Cardiac muscle cell (in vitro differentiated cells and primary cell): ENCODE measurements around the gene ZFYVE28. TPM values are rescaled to one million over a fixed set of nuclear protein-coding genes. Genes with fewer than 3 reads are reported as not detected.

Experiments
- DNase-seq, 2 donors: peaks; one replicate each; pipeline versions ENCODE4 v3.0.0 to v3.0.0-alpha.2; 2010 to 2017; ENCODE audit warnings: low read depth in 1 of 2, low spot score in 1 of 2
- H3K27ac ChIP-seq: fragments of 200-600 bp; sonication (generic); 2 replicates; pipeline ENCODE4 v1.5.1; 2016
- H3K27me3 ChIP-seq: fragments of 200-600 bp; sonication (generic); 2 replicates; pipeline ENCODE4 v1.6.0; 2016; ENCODE audit warnings: control low read depth
- H3K36me3 ChIP-seq: fragments of 200-600 bp; sonication (generic); 2 replicates; pipeline ENCODE4 v1.5.1; 2016; ENCODE audit warnings: control low read depth
- H3K4me1 ChIP-seq: fragments of 200-600 bp; sonication (generic); 2 replicates; pipeline ENCODE4 v1.8.1; 2017; ENCODE audit warnings: low read depth, mild to moderate bottlenecking, mixed run types
- H3K4me3 ChIP-seq: fragments of 200-600 bp; sonication (generic); 2 replicates; pipeline ENCODE4 v1.5.1; 2016; ENCODE audit warnings: mild to moderate bottlenecking
- H3K9me3 ChIP-seq: fragments of 200-600 bp; sonication (generic); 2 replicates; pipeline ENCODE4 v1.5.1; 2017; ENCODE audit warnings: low read depth, mild to moderate bottlenecking, control low read depth
- polyA plus RNA-seq: library from polyadenylated mRNA; unstranded; fragments of >200 nt; fragmentation: Nextera tagmentation; extraction: Ambion mirVana; gene quantifications from 2 replicates; pipeline ENCODE4 v1.2.1, GENCODE V29; 2016
- total RNA-seq: library from RNA; depleted of rRNA; stranded (reverse); fragments of >200 nt; gene quantifications from 2 replicates; pipeline ENCODE4 v1.2.3, GENCODE V29; 2016
- TF ChIP-seq, protein P1 (sequence below): IDR thresholded peaks from 2 replicates; pipeline ENCODE4 v1.5.1; 2012; ENCODE audit warnings: low read depth, mild to moderate bottlenecking, low read length

ZFYVE28 gene
- total and polyA plus RNA-seq, 2 experiments from 2014 or later: 1.3 to 4.0 TPM

DNA sequence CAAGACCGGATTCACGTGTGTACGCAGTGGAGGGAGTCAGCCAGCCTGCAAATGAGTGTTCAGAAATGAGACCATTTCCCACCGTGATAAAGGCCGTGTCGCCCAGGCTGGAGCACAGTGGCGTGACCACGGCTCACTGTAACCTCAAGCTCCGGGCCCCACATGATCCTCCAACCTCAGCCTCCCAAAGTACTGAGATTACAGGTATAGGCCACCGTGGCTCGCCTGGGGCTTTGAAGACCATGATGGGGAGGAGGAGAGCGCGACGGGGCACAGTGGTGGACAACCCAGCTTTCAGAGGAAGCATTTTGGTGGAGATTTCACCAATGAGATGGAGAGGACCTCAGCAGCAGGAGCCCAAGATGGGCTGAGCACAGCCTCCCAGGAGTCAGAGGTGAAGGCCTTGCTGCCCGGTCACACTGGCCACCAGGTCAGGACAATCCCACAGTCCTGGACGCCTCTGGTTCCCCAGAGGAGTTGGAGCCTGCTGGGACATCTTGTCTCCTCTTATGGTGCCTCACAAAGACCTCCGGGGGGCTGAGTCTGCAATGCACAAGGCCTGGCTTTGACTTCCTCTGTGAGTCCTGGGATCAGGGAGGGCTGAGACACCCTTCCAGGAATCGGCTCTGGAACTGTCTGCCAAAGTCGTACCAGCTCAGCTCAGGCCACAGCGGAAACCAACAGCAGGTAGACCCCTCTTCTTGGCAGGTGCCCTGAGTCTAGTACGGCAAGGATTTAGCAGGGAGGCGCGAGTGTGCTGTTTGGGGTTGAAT lies 134.1 kb downstream of the ZFYVE28 start:
- H3K4me3 ChIP-seq: no peak overlapping the region
- H3K9me3 ChIP-seq: no peaks in the 10 kb centered on the region
- TF ChIP-seq, protein P1, sequence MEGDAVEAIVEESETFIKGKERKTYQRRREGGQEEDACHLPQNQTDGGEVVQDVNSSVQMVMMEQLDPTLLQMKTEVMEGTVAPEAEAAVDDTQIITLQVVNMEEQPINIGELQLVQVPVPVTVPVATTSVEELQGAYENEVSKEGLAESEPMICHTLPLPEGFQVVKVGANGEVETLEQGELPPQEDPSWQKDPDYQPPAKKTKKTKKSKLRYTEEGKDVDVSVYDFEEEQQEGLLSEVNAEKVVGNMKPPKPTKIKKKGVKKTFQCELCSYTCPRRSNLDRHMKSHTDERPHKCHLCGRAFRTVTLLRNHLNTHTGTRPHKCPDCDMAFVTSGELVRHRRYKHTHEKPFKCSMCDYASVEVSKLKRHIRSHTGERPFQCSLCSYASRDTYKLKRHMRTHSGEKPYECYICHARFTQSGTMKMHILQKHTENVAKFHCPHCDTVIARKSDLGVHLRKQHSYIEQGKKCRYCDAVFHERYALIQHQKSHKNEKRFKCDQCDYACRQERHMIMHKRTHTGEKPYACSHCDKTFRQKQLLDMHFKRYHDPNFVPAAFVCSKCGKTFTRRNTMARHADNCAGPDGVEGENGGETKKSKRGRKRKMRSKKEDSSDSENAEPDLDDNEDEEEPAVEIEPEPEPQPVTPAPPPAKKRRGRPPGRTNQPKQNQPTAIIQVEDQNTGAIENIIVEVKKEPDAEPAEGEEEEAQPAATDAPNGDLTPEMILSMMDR: no peak
- no peaks in the 10 kb centered on the region for H3K4me1 ChIP-seq
- no peak overlapping the region for H3K27ac ChIP-seq
- DNase-seq: no peak
- H3K36me3 ChIP-seq: no peaks in the 10 kb centered on the region
- H3K27me3 ChIP-seq: no peaks in the 10 kb centered on the region

DNA sequence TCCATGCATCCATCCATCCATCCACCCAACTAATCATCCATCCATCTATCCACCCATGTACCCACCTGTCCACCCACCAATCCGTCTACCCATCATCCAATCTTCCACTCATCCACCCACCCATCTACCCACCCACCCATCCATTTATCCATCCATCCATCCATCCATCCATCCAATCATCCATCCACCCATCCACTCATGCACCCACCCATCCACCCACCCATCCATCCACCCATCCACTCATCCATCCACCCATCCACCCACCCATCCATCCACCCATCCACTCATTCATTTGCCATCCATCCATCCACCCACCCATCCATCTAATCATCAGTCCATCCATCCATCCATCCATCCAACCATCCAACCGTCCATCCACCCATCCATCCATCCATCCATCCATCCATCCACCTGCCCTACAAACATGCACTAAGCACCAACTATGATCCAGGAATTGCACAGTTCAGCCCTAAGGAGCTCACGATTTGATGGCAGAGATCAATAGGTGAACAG lies 135.2 kb downstream of the ZFYVE28 start:
- Histone ChIP-seq H3K36me3 (no peaks in the 10 kb centered on the region), H3K4me1 (no peaks in the 10 kb centered on the region), H3K4me3 (no peak overlapping the region), H3K27me3 (no peaks in the 10 kb centered on the region), H3K27ac (no peak overlapping the region), H3K9me3 (no peaks in the 10 kb centered on the region)
- TF ChIP-seq, protein P1: no peak
- no peak for DNase-seq

DNA sequence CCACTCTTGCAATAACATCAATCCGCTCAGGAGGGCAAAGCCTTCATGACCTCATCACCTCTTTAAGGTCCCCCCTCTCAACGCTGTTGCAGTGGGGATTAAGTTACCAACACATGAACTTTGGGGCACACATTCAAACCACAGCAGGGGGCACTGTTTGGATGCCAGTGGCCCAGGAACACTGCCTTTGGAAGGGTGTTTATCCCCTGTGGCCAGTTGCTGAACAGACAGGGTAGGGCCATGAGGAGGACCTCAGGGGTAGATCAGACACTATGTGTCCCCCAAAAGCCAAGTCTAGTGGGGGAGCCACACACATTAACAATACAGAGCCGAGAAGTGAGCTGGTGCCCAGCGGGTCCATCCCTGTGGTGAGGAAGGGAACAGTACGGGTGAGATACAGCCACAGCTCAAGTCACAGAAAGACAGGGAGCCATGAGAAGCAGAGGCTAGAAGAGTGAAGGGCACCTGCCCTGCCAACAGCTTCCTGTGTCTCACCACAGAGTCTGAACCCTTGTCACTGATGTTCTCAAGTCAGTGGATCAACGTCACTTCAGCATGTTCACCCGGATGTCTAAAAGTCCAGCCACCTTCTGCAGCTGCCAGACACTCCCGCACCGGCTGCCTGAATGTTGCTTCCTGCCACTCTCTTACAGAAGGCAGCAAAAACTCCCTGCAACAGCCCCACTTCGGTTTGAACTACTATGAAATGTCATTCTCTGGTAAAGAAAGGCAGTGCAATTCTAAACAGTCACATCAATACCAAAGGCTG lies 136.7 kb downstream of the ZFYVE28 start:
- Histone ChIP-seq H3K4me3 (no peak overlapping the region), H3K27ac (no peak overlapping the region), H3K27me3 (no peaks in the 10 kb centered on the region), H3K4me1 (no peaks in the 10 kb centered on the region), H3K36me3 (no peaks in the 10 kb centered on the region), H3K9me3 (no peaks in the 10 kb centered on the region)
- no peak for DNase-seq
- TF ChIP-seq, protein P1: peak; percentile 15

DNA sequence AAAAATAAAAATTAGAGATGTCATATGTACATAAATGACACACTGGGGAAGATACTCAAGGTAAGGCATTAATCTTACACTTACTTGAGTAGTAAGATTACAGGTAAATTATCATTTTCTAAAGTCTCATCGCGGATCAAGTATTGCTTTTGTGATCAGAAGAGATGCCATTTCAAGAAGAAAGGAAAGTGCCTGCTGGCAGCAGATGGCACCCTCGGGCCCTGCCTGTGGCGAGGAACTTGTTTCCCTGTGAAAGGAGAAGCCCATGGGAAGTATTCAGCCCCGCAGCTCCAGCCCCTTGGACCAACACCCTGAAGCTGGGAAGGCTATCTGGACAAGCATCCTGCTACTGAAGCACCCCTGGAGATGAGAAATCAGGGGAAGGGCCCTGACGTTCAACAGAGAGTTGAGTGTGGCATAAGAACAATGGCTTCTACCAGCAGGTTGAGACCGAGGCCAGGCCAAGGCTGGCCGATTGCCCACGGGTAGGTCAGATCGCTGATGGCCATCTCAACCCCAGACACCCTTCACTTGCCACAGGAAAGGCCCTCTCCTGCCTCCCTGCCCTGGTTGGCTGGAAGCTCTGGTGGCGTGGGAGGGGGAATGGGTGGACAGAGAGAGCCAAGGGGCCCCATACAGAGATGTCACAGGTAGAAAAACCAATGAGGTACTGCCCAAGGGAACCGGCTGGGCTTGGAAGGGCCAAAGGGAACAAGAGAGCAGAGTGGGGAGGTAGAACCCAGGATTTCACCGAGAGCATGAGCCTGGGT lies 137.7 kb downstream of the ZFYVE28 start:
- H3K27ac ChIP-seq: no peak overlapping the region
- H3K9me3 ChIP-seq: no peaks in the 10 kb centered on the region
- no peaks in the 10 kb centered on the region for H3K4me1 ChIP-seq
- H3K4me3 ChIP-seq: no peak overlapping the region
- H3K36me3 ChIP-seq: no peaks in the 10 kb centered on the region
- H3K27me3 ChIP-seq: no peaks in the 10 kb centered on the region
- TF ChIP-seq, protein P1: no peak
- DNase-seq: no peak

DNA sequence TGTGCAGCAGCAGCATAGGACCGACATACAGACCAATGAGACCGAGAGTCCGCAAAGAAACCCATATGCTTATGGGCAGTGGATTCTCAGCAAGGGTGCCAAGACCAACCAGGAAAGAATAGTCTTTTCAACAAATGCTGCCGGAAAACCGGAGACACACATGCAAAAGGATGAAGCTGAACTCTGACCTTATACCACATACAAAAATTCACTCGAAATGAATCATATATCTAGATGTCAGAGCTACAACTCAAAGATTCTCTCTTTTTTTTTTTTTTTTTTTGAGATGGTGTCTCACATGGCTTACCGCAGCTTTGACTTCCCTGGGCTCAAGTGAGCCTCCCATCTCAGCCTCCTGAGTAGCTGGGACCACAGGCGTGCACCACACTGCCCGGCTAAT lies 140.5 kb downstream of the ZFYVE28 start:
- no peaks in the 10 kb centered on the region for H3K27me3 ChIP-seq
- no peak overlapping the region for H3K27ac ChIP-seq
- DNase-seq: no peak
- TF ChIP-seq, protein P1: no peak
- H3K4me1 ChIP-seq: no peaks in the 10 kb centered on the region
- no peaks in the 10 kb centered on the region for H3K9me3 ChIP-seq
- H3K36me3 ChIP-seq: no peaks in the 10 kb centered on the region
- H3K4me3 ChIP-seq: no peak overlapping the region
